Body of pancreas (tissue), 4 donors: ENCODE results near the gene TSHR.

Experiments
- CTCF ChIP-seq, 7 experiments: fragments of 450-650 bp in 4 of 7; fragments of 200-600 bp in 3 of 7; sonication (generic) in 3 of 7; IDR thresholded peaks; one replicate each; pipeline ENCODE4 v1.5.1; 2016 to 2019; ENCODE audit warnings: antibody characterized with exemption in 7 of 7
- POLR2A ChIP-seq, 3 donors: fragments of 450-650 bp; IDR thresholded peaks; one replicate each; pipeline ENCODE4 v1.6.1; 2016; ENCODE audit warnings: antibody characterized with exemption in 3 of 3, mild to moderate bottlenecking in 2 of 3

- TF ChIP-seq CTCF (IDR thresholded peaks at IDR 0.05), result no peak
- TF ChIP-seq POLR2A (IDR thresholded peaks at IDR 0.05), result no peak
These were observed 140.1 kb downstream of the TSHR start for GRCh38 chr14:81095539-81095938.
